ENCODE data around the gene TMEM31.

DNA sequence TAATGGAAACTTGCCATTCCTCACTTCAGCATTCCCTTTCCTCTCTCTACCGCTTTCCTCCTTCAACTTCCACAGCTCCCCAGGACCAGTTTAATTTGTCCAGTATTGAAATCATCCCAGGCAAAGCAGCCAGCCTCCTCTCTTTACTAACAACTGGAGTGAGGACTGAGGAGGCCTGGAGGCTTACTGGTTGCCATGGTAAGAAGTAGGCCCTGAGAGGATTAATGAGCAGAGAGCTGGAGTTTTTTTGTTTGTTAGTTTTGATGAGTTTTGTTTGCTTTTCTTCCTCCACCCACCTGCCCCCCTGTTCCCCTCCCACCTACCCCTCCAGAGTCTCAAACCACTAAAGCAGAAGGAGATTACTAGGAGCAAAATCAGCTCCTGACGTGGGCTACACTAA is 36.5 kb downstream of the TMEM31 start:
- no peak for TF ChIP-seq GATA2 (IDR thresholded peaks at IDR 0.05; ENCODE audit: low read depth, low read length)
- no peak for TF ChIP-seq GATA3 (IDR thresholded peaks at IDR 0.05; ENCODE audit: low read depth, low read length)
